Superior temporal gyrus (tissue), 1 donor: ENCODE measurements around the gene GCH1.
"Not testable (repeated sequence)": the region's sequence is repeated elsewhere in the genome, so short reads cannot be mapped to it uniquely, and the experiment has no call there.

Source experiments
- DNase-seq: peaks from one replicate; pipeline ENCODE4 v3.0.0-alpha.2; 2016; ENCODE audit errors: extremely low spot score

The GCH1 gene, protein sequence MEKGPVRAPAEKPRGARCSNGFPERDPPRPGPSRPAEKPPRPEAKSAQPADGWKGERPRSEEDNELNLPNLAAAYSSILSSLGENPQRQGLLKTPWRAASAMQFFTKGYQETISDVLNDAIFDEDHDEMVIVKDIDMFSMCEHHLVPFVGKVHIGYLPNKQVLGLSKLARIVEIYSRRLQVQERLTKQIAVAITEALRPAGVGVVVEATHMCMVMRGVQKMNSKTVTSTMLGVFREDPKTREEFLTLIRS

GRCh38 chr14:54902521-54903420 is at the start of gene GCH1:
Gene GCH1 (minus strand): TSS chr14:54902826. CDS start chr14:54902663, 163 bp downstream.
- no peak for DNase-seq

DNA sequence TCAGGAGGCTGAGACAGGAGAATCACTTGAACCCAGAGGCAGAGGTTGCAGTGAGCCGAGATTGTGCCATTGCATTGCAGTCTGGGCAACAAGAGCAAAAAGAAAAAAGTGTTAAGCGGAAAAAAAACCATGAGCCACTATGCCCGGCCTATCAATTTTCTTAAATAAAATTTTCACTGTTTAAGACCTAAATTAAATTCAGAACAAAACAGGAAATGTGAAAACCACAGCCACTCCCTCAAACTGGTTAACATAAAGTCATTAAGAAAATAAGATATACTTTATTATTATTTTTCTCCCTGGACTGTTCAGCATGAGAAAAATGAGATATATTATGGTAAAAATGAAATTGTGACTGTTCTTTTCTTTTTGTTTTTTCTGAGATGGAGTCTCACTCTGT is 44.6 kb upstream of the GCH1 start:
- DNase-seq = no peak

DNA sequence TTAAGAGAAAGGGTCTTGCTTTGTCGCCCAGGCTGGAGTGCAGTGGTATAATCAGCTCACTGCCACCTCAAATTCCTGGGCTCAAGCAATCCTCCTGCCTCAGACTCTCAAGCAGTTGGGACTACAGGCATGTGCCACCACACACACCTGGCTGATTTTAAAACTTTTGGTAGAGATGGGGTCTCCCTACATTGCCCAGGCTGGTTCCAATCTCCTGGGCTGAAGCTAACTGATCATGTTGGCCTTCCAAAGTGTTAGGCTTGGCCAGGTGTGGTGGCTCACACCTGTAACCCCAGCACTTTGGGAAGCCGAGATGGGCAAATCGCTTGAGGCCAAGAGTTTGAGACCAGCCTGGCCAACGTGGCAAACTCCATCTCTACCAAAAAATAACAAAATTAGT is 43.9 kb upstream of the GCH1 start:
- DNase-seq = no peak

DNA sequence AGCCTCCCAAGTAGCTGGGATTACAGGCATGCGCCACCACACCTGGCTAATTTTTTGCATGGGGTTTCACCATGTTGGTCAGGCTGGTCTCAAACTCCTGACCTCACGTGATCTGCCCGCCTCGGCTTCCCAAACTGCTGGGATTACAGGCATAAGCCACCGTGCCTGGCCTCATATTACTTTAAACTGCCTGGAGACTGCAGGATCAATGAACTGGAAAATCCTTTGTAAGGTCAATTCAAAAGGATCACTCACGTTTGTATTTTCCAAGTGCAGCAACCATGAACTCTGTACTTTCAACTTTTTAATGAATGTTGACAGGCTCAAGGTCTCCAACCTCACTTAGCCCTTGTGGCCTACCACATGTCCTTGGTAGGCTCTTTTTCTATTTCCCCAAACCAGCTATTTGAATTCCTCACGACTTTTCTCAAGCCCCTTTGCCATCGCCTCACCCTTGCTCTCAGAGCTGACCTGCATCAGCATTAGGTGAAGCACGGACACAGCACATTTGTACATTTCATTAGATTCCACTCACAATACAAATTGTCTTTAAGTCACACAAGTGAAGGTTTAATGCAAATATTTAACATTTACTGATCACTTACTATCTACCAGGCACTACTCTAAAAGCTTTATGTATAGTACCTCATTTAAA is 42.2 kb upstream of the GCH1 start:
- no peak for DNase-seq

DNA sequence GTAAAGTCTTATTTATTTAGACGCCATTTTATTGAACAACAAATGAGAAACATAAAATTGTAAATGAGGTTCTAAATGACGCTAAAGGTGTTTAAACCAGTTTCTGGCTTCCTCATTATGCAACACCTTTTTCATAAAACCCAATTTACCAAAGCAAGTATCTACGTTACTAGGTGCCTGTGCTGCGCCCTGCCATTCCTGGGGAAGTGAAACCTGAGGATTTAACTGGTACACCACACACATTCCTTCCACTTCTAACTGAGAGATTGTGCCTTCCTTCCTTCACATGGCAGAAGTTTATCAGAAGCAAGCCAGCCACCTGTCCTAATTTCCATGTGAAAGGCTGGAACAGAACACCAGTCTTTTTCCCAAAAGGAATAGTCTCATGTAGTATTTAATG is 40.3 kb upstream of the GCH1 start:
- no peak for DNase-seq

DNA sequence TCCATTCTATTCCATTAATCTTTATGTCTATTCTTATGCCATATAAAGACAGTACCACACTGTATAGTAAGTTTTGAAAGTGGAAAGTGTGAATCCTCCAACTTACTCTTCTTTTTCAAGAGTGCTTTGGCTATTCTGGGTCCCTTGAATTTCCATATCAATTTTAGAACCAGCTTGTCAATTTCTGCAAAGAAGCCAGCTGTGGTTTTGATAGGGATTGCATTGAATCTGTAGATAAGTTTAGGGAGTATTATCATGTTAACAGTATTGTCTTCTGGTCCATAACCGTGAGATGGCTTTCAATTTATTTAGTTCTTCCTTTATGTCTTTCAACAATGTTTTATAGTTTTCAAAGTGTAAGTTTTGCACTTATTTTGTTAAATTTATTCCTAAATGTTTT is 34.2 kb upstream of the GCH1 start:
- no peak for DNase-seq

- DNase-seq = no peak
Observed at GRCh38 chr14:54935958-54936357, 33.3 kb upstream of the GCH1 start.

DNA sequence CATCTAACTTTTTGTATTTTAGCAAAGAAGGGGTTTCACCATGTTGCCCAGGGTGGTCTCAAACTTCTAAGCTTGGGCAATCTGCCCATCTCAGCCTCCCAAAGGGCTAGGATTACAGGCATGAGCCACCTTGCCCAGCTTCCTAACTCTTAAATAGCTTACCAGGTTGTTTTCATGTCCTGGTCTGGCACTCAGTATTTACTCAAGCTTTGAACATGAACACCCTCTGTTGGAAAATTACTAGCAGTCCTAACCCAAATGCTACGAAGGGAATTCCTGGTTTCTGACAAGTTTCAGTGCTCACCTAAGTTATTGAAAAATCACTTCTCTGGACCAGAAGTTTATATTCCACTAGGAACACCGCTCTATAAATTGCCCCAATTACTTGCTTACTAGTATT is 32.5 kb upstream of the GCH1 start:
- no peak for DNase-seq

DNA sequence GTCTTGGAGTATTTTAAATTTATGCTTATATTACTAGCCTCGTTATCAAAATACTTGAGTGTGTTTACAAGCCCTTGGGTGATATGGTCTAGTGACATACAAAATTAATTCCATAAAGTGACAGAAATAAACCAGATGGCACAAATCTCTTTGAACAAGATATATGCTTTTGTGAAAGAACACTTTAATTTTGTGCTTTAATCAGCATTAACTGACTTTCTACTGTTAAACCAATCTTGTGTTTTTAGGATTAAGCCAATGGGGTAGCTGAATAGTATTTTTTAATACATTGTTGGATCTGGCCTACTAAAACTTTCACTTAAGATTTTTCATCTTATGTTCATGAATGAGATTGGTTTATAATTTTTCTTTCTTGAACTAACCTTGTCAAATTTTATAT is 30.4 kb upstream of the GCH1 start:
- no peak for DNase-seq

DNA sequence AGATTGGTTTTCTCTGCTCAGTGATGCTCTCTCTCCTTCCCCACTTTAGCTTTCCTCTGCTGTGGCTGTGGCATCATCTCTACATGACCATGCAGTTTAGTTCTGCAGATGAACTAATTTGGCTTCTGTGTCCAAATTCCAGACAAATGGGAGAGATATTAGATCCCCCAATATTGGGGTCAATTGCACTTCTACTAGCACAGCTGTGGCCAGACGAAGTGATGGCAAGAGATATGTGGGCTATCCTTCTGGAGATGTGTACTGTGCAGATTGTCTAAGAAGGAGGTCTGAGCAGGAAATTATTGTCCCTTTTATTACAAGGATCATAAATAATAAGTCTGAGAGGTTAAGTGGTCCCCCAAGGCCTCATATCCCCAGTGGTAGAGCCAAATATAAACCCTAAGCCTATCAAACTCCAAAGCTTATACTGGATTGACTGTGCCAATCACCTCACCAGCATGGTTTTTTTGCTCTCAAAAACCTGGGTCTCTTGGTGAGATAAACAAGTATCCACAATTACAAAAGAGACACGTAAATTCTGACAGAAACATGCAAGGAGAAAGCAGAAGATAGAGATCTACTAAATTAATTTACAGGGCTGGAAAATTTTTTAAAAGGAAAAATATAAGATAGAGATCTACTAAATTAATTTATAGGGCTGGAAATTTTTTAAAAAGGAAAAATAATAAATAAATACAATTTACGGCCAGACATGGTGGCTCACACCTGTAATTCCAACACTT is 29.1 kb upstream of the GCH1 start:
- no peak for DNase-seq

DNA sequence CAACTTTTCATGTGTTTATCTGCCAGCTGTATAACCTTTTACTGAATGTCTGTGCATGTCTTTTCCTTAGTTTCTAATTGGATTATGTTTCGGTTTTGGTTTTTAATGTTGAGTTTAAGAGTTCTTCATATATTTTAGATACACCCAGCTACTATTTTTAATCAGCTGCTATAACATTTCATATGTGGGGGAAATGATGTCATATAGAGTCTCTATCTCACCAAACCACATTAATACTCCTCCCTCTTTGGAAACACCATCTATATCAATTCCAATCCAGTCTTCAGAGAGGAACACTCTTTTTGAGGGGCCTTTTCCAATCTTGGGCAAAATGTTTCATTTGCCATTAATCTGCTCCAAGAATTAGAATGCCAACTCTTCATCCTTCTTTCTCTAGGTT is 28.5 kb upstream of the GCH1 start:
- DNase-seq = no peak

DNA sequence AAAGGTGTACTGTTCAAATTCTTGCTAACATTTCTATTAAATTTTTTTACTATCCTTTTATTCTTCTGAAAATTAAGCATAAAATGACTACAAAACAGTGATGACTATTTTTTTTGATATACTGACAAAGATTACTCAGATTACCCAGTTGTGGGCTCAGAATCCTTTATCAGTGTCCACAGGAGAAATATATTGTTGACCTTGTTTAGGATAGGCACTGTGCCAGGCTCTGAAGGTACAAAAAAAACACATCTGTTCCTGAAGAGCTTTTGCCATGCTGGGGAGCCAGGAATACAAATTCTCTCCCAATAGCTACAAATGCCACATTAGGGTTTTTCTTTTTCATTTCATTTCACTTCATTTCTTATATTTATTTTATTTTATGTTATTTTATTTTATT is 26.9 kb upstream of the GCH1 start:
- DNase-seq = no peak

GRCh38 chr14:54928216-54928615 is 25.6 kb upstream of the GCH1 start:
- DNase-seq = no peak

DNA sequence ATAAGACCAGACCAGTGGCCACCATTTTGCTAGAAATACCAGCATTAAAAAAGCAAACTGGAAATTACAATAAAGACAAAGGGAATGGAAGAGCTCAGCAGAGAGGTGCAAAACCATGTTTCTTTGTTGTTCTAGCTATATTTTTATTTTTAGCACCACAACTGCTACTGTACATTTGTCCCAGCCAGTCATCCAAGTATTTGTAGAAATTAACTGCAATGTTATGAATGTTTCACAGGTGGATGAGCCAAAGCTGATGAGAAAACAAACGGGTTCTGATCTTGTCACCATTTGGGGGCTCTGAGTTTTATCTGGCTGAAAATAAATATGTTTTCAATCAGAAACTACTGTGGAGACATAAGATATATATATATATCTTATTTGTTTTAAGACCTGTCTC is 24.9 kb upstream of the GCH1 start:
- DNase-seq = no peak

DNA sequence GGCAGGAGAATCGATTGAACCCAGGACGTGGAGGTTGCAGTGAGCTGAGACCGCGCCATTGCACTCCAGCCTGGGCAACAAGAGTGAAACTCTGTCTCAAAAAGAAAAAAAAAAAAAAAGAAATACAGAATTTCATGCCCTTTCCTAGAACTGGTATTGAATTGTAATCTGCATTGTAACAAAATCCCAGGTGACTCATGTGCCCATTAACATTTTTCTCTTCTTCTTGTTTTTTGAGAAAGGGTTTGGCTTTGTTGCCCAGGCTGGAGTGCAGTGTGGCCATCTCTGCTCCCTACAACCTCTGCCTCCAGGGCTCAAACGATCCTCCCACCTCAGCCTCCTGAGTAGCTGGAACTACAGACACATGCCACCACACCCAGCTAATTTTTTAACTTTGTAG is 23.9 kb upstream of the GCH1 start:
- DNase-seq = not testable (repeated sequence)

GRCh38 chr14:54922598-54922997 is 20.0 kb upstream of the GCH1 start:
- DNase-seq = no peak

- no peak for DNase-seq
Observed at GRCh38 chr14:54920052-54920451, 17.4 kb upstream of the GCH1 start.

GRCh38 chr14:54919330-54919729 is 16.7 kb upstream of the GCH1 start:
- DNase-seq = no peak

GRCh38 chr14:54918427-54918826 is 15.8 kb upstream of the GCH1 start:
- no peak for DNase-seq

DNA sequence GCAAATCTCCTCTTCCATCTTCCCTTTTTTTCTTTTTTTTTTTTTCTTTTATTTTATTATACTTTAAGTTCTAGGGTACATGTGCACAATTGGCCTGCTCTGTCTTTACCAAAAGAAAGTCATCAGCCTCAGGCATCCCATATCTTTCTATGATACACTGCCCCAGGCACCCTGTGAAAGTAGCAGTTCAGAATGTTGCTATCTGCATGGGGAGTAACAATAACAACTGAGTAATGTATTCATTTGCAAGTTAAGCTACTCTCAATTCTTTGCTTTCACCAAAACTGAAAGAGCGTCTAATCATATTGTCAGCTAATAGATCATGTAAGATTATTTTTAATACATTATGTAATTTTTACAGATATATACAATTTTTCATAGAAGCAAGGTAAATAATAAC is 13.5 kb upstream of the GCH1 start:
- DNase-seq = no peak

GRCh38 chr14:54909817-54910558 is 7.4 kb upstream of the GCH1 start:
- no peak for DNase-seq
